Stimulated activated CD4-positive, alpha-beta T cell treated with anti-CD3 and anti-CD28 coated beads, TNF-alpha, amount 100 ng/mL, for 1 hour (primary cell): Measurements from ENCODE around the gene ZNF558.

ENCODE experiments used
- DNase-seq, 3 donors: peaks; one replicate each; pipeline ENCODE4 v3.0.0-alpha.2; 2020; ENCODE audit warnings: low read depth in 3 of 3, low spot score in 1 of 3

ZNF558 gene

DNA sequence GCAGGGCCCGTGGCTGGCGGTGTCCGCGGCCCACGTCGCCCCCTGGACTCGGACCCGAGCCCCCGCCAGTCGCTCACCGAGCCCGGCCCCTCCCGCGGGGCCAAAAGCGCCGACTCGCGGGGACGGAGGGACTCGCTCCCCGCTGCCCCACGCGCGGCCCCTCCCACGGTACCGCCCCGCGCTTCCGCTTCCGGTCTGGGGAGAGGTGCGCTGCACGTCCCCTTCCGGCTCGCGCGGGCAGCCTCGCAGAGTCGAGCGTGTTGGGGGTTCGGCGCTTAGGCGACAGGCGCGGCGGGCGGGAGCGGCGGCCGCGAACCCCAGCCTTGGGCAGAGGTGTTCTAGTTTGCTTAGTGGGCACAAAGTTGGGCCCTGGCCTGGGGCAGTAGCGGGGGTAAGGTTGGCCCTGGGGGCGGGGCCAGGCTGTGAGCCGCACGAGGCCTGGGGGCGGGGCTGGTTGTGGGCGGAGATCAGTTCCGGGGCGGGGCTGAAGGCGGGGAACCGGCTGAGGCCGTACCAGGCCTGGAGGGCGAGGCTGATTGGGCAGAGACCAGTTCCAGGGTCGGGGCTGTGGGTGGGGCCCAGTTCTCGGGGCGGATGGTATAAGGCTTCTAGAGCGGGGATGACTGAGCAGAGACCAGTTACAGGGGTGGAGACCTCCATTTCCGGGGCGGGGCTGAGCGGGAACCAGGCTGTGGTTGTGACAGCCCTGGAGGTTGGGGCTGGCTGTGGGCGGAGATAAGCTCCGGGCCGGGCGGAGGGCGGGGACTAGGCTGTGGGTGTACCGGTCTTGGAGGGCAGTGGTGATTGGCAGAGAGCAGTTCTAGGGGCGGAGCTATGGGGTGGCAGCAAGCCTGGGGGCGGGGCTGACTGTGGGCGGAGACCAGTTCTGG lies at the start of gene ZNF558, which contains the start of gene MBD3L1:
ZNF558 (minus strand) TSS at position 173 of the 890 bp plus-strand sequence. CDS start 9,645 bp downstream, outside the sequence.
MBD3L1 (plus strand) TSS at position 246 of the 890 bp plus-strand sequence. CDS start 10,302 bp downstream, outside the sequence.
- DNase-seq = peak; percentile 95 to 99 (median 97)

DNA sequence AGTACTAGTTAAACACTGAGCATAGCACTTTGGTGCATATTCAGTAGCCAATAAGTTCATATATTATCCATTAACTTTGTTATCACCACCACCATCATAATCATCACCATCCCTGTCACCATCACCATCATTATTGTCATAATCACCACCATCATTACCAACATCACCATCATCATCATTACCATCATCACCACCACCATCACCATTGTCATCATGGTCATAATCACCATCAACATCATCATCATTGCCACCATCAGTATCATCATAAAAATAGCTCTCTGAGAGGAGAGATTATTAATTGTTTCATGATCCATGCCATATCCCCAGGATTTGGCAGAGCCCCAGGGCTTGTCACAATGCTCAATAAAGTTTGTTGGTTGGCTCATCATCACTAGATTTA lies 49.4 kb upstream of the ZNF558 start:
- no peak for DNase-seq

DNA sequence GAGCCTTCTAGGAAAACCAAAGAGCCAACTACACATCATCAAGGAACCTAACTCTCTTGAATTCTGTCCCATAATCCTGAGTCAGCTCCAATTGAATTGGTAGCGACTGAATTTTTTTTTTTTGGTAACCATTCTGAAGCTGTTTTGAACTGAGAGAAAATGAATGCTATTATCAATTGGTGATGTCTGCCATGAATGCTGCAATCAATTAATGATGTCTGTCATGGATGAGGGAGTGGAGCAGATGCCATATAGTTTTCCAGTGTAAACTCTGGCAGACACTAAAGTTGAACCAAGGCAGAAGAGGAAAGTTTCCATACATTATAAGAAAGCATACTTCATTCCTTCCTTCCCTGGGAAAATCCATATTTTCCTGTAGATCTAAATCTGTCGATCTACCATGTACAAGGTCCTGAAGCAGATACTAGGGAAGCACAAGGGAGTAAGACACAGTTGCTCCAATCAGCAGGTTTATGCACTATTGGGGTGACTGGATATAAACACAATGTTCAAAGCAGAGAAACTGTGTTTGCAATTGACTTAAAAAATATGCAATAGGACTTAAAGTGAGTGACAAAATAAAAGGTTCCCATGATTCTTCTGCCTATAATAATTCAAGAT lies 48.9 kb upstream of the ZNF558 start:
- DNase-seq = no peak

DNA sequence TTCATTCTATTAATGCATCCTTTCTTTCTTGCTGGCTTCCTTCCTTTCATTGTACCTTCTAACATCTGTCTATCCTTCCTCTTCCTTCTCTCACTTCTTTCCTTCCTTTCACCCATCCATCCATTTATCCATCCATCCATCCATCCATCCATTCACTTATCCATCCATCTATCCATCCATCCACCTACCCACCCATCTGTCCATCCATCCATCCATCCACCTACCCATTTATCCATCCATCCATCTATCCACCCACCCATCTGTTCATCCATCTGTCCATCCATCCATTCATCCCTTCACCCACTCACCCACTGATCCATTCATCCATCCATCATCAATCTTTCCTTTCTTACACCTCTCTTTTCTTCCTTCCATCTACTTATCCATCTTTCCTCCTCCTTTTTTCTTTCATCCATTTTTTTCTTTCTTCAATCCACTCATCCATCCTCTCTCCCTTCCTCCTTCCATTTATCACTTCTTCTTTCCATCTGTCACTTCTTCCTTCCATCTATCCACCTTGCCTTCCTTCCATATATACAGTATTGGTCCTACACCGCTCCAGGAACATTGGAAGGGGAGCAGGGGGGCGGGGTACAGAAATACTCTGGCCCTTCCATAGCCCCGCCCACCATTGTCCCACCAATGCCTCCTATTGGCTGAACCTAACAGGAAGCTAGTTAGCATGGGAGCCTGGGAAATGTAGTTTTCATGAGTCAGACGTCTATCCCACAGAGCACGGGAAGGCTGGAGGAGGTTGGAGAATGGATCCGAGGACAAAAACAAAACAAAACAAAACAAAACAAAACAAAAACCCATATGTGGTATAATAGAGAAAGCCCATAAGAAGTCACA lies 46.0 kb upstream of the ZNF558 start:
- DNase-seq = no peak

DNA sequence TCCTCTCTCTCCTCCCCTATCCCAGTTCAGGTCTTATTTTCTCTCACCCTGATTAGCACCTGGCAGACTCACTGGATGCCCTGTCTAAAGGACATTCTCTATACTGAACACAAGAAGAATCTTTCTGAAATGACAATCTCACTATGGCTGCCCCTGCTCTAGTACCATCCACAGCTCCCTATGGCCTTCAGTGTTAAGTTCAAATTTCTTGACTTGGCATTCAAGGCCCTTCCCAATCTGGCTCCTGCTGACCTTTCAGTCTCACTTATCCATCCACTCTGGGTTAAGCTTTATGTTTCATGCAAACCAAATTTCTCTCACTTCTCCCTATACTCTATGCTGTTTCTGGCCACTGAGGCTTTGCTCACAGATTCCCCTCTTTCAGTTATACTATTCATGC lies 34.2 kb upstream of the ZNF558 start:
- no peak for DNase-seq

DNA sequence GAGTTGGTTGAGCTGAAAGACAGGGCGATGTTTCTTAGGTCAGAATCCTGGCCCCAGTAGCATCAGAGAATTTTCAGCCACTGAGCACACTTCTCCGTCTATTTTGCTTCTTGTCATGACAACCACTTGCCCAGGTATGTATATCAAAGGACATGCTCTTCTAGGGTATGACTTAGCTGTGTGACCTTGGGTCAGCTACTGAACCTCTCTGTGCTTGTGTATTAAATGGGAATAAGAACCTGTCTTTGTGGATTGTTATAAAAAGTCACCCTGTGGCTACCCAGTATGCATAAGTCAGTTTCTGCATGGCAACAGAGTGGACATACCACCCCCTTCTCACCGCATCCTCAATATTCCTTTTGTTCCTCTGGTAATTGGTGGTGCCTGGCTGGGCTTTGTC lies 26.2 kb upstream of the ZNF558 start:
- no peak for DNase-seq

DNA sequence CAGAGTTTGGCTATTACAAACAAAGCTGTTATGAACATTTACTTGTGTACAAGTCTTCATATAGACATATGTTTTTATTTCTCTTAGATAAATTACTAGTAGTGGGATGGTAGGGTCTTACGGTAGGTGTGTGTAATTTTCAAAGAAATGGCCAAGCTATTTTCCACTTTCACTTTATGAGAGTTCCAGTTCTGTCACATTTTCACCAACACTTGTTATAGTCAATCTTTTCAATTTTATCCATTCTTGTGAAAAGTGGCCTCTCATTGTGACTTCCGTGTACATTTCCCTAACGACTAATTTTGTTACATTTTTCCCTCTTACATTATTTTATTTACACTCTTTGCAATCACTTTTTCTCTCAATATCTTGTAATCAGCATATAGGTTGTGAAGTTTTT lies 18.4 kb upstream of the ZNF558 start:
- no peak for DNase-seq

DNA sequence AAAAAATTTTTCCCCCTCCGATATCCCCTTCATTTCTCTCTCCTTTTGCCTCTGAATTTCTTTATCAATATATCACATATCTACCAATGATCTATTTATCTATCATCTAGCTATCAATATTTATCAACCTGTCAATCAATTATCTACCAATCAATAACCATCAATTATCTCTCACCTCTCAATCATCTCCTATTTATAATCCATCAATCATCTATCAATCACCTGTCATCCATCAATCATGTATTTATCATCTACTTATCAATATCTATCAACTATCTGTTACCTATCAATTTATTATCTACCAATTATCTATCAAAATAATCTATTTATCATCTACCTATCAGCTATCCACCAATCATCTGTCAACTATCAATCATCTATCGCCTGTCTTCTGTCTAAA lies 17.1 kb upstream of the ZNF558 start:
- DNase-seq = no peak

DNA sequence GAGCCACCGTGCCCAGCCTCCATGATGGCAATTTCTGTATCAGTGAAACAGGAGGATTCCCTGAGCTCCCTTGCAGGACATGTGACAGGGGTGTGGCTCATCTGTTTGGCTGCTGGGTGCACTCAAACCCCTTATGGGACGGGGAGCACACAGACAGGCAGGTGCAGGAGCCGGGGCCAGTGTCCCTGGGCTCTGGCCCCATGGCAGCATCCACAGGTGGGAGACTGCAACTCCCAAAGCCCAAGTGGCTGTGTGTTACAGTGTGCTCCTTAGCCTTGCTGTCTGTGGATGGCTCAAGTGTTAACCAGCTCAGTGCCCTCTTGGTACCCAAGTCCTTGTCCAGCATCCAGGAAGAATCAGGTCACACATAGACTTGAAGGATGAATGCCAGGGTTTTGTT lies 14.7 kb upstream of the ZNF558 start:
- DNase-seq = no peak

DNA sequence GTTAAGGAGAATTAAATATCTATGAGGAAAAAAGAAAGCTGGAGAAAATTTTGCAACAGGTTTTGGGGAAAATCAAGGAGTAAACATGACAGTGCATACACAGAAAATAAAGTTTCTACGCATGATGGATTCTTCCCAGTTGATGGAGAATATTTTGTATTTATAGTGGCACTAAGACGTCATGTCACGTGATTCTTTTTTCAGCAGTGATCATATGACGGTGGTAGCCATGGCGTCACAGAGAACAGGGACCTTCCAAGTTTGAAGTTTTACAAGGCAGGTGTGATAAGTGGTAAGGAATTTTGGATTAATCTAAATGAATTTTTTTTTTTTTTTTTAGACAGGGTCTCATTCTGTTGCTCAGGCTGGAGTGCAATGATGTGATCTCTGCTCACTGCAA lies 8.6 kb upstream of the ZNF558 start:
- no peak for DNase-seq

DNA sequence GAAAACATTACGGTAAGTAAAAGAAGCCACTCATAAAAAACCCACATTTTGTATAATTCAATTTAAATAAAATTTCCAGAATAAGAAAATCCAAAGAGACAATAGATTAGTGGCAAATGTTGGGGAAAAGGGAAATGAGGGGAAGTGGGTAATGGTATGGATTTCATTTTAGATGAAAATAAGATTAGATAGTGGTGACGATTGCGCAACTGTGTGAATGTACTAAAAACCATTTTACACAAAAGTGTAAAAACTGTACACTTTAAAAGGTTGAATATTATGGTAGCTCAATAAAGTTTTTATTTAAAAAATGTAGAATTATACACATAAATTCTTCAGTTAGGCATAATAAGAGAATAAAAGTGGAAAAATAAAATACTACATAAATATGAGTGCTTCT lies 3.8 kb upstream of the ZNF558 start:
- DNase-seq = no peak

DNA sequence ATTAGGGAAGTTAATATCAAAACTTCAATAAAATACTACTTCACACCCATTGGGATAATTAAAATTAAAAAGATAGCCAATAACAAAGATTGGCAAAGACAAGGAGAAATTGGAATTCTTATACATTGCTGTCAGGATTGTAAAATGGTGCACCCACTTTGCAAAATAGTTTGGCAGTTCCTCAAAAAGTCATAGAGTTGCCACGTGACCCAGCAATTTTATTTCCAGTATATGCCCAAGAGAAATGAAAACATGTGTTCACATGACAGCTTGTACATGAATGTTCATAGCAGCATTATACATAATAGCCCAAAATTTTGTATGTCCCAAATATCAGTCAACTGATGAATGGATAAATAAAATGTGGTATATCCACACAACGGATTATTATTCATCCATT lies 3.3 kb upstream of the ZNF558 start:
- DNase-seq = no peak

DNA sequence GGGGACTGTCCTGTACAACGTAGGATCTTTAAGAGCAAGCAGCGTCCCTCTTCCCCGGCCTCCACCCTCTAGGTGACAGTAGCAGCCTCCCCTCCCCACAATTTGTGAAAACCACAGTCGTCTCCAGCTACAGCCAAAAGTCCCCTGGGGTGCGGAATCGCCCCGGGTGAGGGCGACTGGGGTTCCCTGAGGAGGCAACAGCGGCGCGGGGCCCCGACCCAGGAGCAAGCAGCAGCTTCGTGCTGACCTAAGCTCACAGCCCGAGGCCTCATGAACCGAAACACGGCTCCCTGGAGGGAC lies 322 bp downstream of the ZNF558 start:
- DNase-seq = no peak

DNA sequence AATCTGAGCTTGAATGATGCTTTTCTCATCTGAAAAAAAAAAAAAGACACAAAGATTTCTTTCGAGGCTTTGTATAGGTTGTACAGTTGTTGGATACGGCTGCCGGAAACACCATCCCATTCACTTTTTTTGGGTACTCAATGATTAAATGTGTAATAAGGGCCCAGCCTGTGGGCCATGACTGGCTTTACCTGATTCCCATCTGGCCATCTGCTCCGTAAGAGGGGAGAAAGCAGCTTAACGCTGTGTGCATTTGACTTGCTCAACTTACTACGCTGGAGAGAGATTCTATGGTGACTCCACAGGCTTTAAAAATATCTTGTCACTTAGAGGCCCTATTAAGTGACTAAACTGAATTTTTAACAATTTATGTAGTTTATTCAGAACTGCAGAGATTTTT lies 731 bp downstream of the ZNF558 start:
- DNase-seq = no peak

DNA sequence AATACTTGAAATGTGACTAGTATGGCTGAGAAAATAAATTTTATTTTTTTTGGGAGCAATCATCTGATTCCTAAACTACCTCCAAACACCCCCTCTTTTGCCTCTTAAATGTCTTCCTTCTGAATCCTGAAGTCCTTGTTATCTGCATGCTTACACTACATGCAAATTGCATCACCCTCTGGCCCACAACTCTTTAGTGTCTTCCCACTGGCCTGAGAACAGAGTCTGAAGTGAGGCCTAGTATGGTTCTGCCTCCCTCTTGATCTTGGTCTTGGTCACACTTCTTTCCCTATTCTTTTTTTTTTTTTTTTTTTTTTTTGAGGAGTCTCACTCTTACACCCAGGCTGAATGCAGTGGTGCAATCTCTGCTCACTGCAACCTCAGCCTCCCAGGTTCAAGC lies 4.8 kb downstream of the ZNF558 start:
- DNase-seq = no peak

DNA sequence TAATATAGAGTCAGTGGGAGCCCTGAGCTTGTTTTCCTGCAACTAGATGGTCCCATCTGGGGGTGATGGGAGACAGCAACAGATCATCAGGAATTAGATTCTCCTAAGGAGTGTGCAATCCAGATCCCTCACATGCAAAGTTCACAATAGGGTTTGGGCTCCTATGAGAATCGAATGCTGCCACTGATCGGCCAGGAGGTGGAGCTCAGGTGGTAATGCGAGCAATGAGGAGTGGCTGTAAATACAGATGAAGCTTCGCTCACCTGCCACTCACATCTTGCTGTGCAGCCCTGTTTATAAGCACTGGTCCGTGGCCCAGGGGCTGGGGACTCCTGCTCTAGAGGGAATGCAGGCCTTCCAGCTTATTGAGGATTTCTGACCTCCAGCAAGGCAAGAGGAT lies 5.7 kb downstream of the ZNF558 start:
- DNase-seq = no peak

DNA sequence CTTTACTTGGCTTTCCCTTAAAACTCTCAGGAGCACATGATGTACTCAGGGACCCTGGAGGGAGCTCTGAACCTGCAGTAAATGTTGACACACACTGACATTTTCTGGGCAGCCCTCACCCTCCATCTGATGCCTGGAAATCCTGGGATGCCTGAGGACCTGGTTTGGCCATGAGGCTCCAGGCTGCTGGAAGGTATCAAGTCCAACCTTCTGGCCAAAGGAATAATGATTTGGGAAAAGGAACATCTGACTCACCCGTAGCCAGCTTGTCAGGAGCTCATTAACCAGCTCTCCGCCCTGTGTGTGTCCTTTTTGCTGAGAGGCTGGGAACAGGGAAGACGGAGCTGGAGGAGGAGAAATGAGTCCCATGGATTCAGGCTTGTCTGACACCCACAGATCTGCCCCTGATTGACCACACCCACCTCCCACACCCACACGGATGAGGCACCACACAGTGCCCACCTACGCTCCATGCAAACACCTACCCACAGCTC lies 10.3 kb downstream of the ZNF558 start:
- no peak for DNase-seq

DNA sequence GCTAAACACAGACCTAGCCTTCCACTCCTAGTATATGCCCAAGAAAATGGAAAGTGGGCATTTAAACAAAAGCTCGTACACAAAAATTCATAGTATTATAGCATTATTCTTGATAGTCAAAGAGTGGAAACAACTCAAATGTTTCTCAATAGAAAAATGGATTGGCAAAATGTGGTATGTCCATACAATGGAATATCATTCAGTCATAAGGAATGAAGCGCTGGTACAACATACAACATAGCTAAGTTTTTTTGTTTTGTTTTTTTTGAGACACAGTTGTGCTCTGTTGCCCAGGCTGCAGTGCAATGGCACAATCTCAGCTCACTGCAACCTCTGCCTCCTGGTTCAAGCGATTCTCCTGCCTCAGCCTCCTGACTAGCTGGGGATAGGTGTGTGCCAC lies 11.9 kb downstream of the ZNF558 start:
- DNase-seq = no peak

DNA sequence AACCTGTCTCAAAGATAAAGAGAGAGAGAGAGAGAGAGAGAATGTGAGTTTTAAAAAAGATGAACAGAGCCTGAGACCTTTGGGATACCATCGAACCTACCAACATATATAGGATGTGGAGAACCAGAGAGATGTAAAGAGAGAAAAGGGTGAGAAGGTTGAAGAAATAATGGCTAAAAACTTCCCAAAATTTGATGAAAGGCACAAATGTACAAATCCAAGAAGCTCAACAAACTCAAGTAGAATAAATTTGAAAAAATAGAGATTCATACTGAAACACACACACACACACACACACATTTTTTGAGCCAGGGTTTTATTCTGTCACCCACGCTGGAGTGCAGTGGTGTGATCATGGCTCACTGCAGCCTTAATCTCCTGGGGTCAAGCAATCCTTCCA lies 16.3 kb downstream of the ZNF558 start:
- no peak for DNase-seq

DNA sequence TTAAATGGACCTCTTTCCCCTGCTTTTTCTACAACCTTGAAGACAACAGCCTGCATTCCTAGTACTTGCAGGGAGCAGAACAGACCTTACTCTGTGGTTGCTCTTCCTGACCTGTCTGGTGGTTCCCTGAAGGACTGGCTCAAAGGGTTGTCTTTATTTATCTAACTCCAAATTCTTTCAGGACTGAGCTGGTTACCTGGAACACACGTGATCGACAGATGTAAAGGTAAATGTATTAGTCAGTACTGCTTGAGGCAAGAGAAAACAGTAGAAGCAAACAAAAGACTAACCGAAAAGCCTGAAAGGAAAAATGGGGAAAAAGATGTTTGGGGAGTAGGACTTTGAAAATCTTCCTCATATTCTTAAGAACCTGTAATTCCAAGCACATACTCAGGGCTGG lies 17.9 kb downstream of the ZNF558 start:
- no peak for DNase-seq

DNA sequence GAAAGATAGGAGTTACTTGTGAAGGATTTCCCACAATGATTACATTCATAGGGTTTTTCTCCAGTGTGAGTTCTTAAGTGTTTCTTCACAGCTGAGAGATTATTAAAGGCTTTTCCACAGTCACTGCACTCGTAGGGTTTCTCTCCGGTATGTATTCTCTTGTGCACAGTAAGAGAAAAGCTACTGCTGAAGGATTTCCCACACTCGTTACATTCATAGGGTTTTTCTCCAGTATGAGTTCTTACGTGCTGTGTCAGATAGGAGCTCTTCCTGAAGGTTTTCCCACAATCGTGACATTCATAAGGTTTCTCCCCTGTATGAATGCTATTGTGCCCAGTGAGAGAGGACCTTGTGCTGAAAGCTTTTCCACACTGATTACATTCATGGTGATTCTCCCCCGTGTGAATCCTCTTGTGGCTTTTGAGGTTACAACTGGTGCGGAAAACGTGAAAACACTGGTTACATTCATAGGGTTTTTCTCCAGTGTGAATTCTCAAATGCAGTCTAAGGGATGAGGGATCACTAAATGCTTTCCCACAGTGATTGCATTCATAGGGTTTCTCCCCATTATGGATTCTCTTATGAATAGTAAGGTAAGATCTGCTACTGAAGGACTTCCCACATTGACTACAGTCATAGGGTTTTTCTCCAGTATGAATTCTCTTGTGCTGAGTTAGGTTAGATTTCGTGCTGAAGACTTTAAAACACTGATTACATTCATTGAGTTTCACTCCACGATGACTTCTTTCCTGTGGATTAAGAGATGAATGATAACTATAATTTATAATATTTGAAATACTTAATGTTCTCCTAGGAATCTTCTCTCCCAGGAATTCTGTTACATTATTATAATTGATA lies 20.6 kb downstream of the ZNF558 start:
- no peak for DNase-seq
